Type B pancreatic cell (in vitro differentiated cells): Measurements from ENCODE around the gene SLC8A1. TPM values are rescaled to one million over a fixed set of nuclear protein-coding genes. Genes with fewer than 3 reads are reported as not detected.

Experiments
- DNase-seq: peaks from one replicate; pipeline ENCODE4 v3.0.0; 2021; ENCODE audit warnings: mixed read lengths; ENCODE audit not compliant: unreplicated experiment; ENCODE audit errors: extremely low spot score
- H3K27ac Mint-ChIP-seq: 2 replicates; pipeline ENCODE4 v1.8.0; 2021; ENCODE audit warnings: mild to moderate bottlenecking, mixed read lengths
- H3K27me3 Mint-ChIP-seq: 2 replicates; pipeline ENCODE4 v1.8.0; 2021; ENCODE audit warnings: mixed read lengths
- H3K36me3 Mint-ChIP-seq: 2 replicates; pipeline ENCODE4 v1.8.0; 2021; ENCODE audit warnings: mixed read lengths
- H3K4me1 Mint-ChIP-seq: one replicate; pipeline ENCODE4 v1.8.0; 2021; ENCODE audit warnings: mixed read lengths; ENCODE audit not compliant: unreplicated experiment
- H3K4me3 Mint-ChIP-seq: 2 replicates; pipeline ENCODE4 v1.8.0; 2021; ENCODE audit warnings: mild to moderate bottlenecking, mixed read lengths
- H3K9me3 Mint-ChIP-seq: 2 replicates; pipeline ENCODE4 v1.8.0; 2021; ENCODE audit warnings: mixed read lengths
- CTCF ChIP-seq: fragments of 200-600 bp; sonication (generic); conservative IDR thresholded peaks from 2 replicates; pipeline ENCODE4 v1.5.0; 2021; ENCODE audit warnings: antibody characterized with exemption, mild to moderate bottlenecking
- total RNA-seq: library from RNA; stranded (reverse); gene quantifications from 2 replicates; pipeline ENCODE4 v1.2.1, GENCODE V29; 2021; ENCODE audit warnings: low replicate concordance

SLC8A1 gene
- total RNA-seq, 1 donor from 2014 or later = 42.1 TPM

- Mint-ChIP-seq H3K4me3 (no peak overlapping the region), H3K27ac (no peak overlapping the region), H3K4me1 (peaks cover 6% of the 10 kb centered on the region), H3K36me3 (peaks cover 8% of the 10 kb centered on the region), H3K9me3 (no peaks in the 10 kb centered on the region), H3K27me3 (no peaks in the 10 kb centered on the region)
- DNase-seq = no peak
- TF ChIP-seq CTCF = no peak
Measured at GRCh38 chr2:40440835-40441234, 11.1 kb downstream of the SLC8A1 start.

- TF ChIP-seq CTCF = no peak
- no peak overlapping the region for H3K4me3 Mint-ChIP-seq
- H3K4me1 Mint-ChIP-seq = peaks cover 10% of the 10 kb centered on the region
- H3K27ac Mint-ChIP-seq = no peak overlapping the region
- no peak for DNase-seq
- H3K9me3 Mint-ChIP-seq = peaks cover 3% of the 10 kb centered on the region
- H3K27me3 Mint-ChIP-seq = no peaks in the 10 kb centered on the region
- peaks cover 8% of the 10 kb centered on the region for H3K36me3 Mint-ChIP-seq
Measured at GRCh38 chr2:40439473-40439872, 12.4 kb downstream of the SLC8A1 start.

GRCh38 chr2:40436093-40436475 is 15.8 kb downstream of the SLC8A1 start:
- Mint-ChIP-seq H3K4me3 (no peak overlapping the region), H3K4me1 (peaks cover 12% of the 10 kb centered on the region), H3K9me3 (peaks cover 4% of the 10 kb centered on the region), H3K27ac (no peak overlapping the region), H3K36me3 (peaks cover 9% of the 10 kb centered on the region), H3K27me3 (no peaks in the 10 kb centered on the region)
- DNase-seq = no peak
- TF ChIP-seq CTCF = no peak

- H3K36me3 Mint-ChIP-seq = peaks cover 10% of the 10 kb centered on the region
- no peak for TF ChIP-seq CTCF
- peaks cover 12% of the 10 kb centered on the region for H3K4me1 Mint-ChIP-seq
- no peak overlapping the region for H3K4me3 Mint-ChIP-seq
- no peaks in the 10 kb centered on the region for H3K27me3 Mint-ChIP-seq
- no peak overlapping the region for H3K27ac Mint-ChIP-seq
- DNase-seq = no peak
- H3K9me3 Mint-ChIP-seq = peaks cover 4% of the 10 kb centered on the region
Measured at GRCh38 chr2:40435426-40436092, 16.3 kb downstream of the SLC8A1 start.

GRCh38 chr2:40434731-40435271 is 17.1 kb downstream of the SLC8A1 start:
- H3K9me3 Mint-ChIP-seq = peaks cover 4% of the 10 kb centered on the region
- no peak for DNase-seq
- H3K36me3 Mint-ChIP-seq = peaks cover 13% of the 10 kb centered on the region
- no peak overlapping the region for H3K4me3 Mint-ChIP-seq
- peaks cover 12% of the 10 kb centered on the region for H3K4me1 Mint-ChIP-seq
- TF ChIP-seq CTCF = no peak
- H3K27ac Mint-ChIP-seq = peak overlapping the region; percentile 48
- no peaks in the 10 kb centered on the region for H3K27me3 Mint-ChIP-seq
